Activated CD4-positive, alpha-beta T cell treated with anti-CD3 and anti-CD28 coated beads, Interleukin-2, amount 50 U/mL, for 4 hours (primary cell): Measurements from ENCODE around the gene GARS1.

Experiments
- DNase-seq, 2 experiments: peaks; one replicate each; pipeline ENCODE4 v3.0.0-alpha.2; 2020

The GARS1 gene

GRCh38 chr7:30682212-30683083, 87.8 kb downstream of the GARS1 start, which contains the start of gene CRHR2:
Gene CRHR2, minus strand, starts transcription at chr7:30682456. Its CDS starts 176 bp downstream, at chr7:30682280.
- DNase-seq = no peak

GRCh38 chr7:30683306-30683705, 88.6 kb downstream of the GARS1 start:
- no peak for DNase-seq
